B cell (primary cell): ENCODE measurements around the gene HOXD10. TPM values are rescaled to one million over a fixed set of nuclear protein-coding genes. Genes with fewer than 3 reads are reported as not detected.
A peak's percentile ranks its signal among the peaks of the same experiment; 100 is the strongest.

ENCODE experiments used
- ATAC-seq: fragments of 200-7000 bp; cut with Tn5 transposase; one replicate; pipeline ENCODE4 v1.10.0; 2021; ENCODE audit warnings: low read depth, mild to moderate bottlenecking, moderate number of reproducible peaks, moderate library complexity
- CTCF ChIA-PET: fragments of 350-600 bp; sonication (Branson Sonifier 250); formaldehyde crosslinking; loops from one replicate; lab custom pipeline; 2021; ENCODE audit warnings: antibody characterized with exemption, inconsistent platforms; lab: Charles Lee
- POLR2A ChIA-PET: fragments of 350-600 bp; sonication (Branson Sonifier 250); formaldehyde crosslinking; loops from one replicate; lab custom pipeline; 2021; ENCODE audit warnings: antibody characterized with exemption; lab: Charles Lee
- DNase-seq: peaks from one replicate; pipeline ENCODE4 v3.0.0; 2013
- H2AFZ ChIP-seq: 2 replicates; pipeline ENCODE4 v1.6.1; 2012; ENCODE audit warnings: mild to moderate bottlenecking, low read depth, low read length; ENCODE audit not compliant: insufficient read depth, poor library complexity, severe bottlenecking
- H3K27ac ChIP-seq, 2 donors: 1 replicate in 1 of 2; 2 replicates in 1 of 2; pipeline ENCODE4 v1.5.1; 2012 to 2013; ENCODE audit warnings: low read length in 2 of 2, mild to moderate bottlenecking in 2 of 2, moderate library complexity in 1 of 2
- H3K27me3 ChIP-seq, 4 experiments: fragments of 200-600 bp in 1 of 4; sonication (generic) in 1 of 4; replicated peaks in 1 of 4; 1 replicate in 2 of 4; 2 replicates in 2 of 4; pipeline versions ENCODE4 v1.6.1 to v1.7.0; 2013 to 2016; ENCODE audit warnings: low read length in 3 of 4, mild to moderate bottlenecking in 2 of 4, mixed read lengths in 1 of 4, moderate library complexity in 1 of 4; ENCODE audit not compliant: insufficient read depth in 4 of 4, control insufficient read depth in 3 of 4; ENCODE audit errors: control extremely low read depth in 1 of 4
- H3K36me3 ChIP-seq, 2 experiments: replicated peaks in 1 of 2; 1 replicate in 1 of 2; 2 replicates in 1 of 2; pipeline versions ENCODE4 v1.6.1 to v1.7.1; 2013; ENCODE audit warnings: low read length in 1 of 2; ENCODE audit not compliant: insufficient read depth in 2 of 2, control insufficient read depth in 1 of 2; ENCODE audit errors: control extremely low read depth in 1 of 2, extremely low read depth in 1 of 2
- H3K4me1 ChIP-seq, 2 donors: fragments of 200-600 bp in 1 of 2; sonication (generic) in 1 of 2; 1 replicate in 1 of 2; 2 replicates in 1 of 2; pipeline versions ENCODE4 v1.5.1 to v1.6.1; 2013 to 2017; ENCODE audit warnings: low read length in 2 of 2; ENCODE audit not compliant: control insufficient read depth in 2 of 2, insufficient read depth in 2 of 2
- H3K4me2 ChIP-seq: replicated peaks from 2 replicates; pipeline ENCODE3; 2012; ENCODE audit warnings: mild to moderate bottlenecking, low read depth, low read length; ENCODE audit not compliant: poor library complexity, severe bottlenecking
- H3K4me3 ChIP-seq, 5 experiments: fragments of 200-600 bp in 1 of 5; sonication (generic) in 1 of 5; 1 replicate in 3 of 5; 2 replicates in 2 of 5; pipeline versions ENCODE4 v1.5.1 to v1.7.0; 2011 to 2016; ENCODE audit warnings: low read length in 4 of 5, mild to moderate bottlenecking in 4 of 5, low read depth in 2 of 5, control low read depth in 1 of 5, moderate library complexity in 1 of 5; ENCODE audit not compliant: insufficient read depth in 1 of 5; ENCODE audit errors: control extremely low read depth in 1 of 5, extremely low read depth in 1 of 5
- H3K79me2 ChIP-seq: fragments of 200-600 bp; sonication (generic); one replicate; pipeline ENCODE4 v1.6.0; 2016; ENCODE audit warnings: low read length; ENCODE audit not compliant: control insufficient read depth, insufficient read depth
- H3K9ac ChIP-seq: fragments of 200-600 bp; sonication (generic); 2 replicates; pipeline ENCODE4 v1.6.1; 2017; ENCODE audit warnings: mild to moderate bottlenecking, low read length, moderate library complexity
- H3K9me3 ChIP-seq, 3 donors: one replicate each; pipeline versions ENCODE4 v1.6.1 to v1.7.1; 2013; ENCODE audit warnings: low read length in 2 of 3; ENCODE audit not compliant: control insufficient read depth in 2 of 3, insufficient read depth in 1 of 3; ENCODE audit errors: control extremely low read depth in 1 of 3
- H4K20me1 ChIP-seq: 2 replicates; pipeline ENCODE4 v1.6.0; 2012; ENCODE audit warnings: mild to moderate bottlenecking, low read length; ENCODE audit not compliant: insufficient read depth, control insufficient read depth, poor library complexity, severe bottlenecking
- H3K27ac Mint-ChIP-seq: one replicate; pipeline ENCODE4 v1.8.0; 2021; ENCODE audit warnings: mixed read lengths
- H3K27me3 Mint-ChIP-seq: one replicate; pipeline ENCODE4 v1.8.0; 2021; ENCODE audit warnings: mixed read lengths
- H3K4me1 Mint-ChIP-seq: one replicate; pipeline ENCODE4 v1.8.0; 2021; ENCODE audit warnings: mixed read lengths
- H3K4me3 Mint-ChIP-seq: one replicate; pipeline ENCODE4 v1.8.0; 2021; ENCODE audit warnings: mixed read lengths
- H3K9me3 Mint-ChIP-seq: one replicate; pipeline ENCODE4 v1.8.0; 2022; ENCODE audit warnings: mixed read lengths; ENCODE audit not compliant: insufficient read depth
- CTCF ChIP-seq: fragments of 200-600 bp; IDR thresholded peaks from one replicate; pipeline ENCODE4 v1.8.0; 2022; ENCODE audit warnings: antibody characterized with exemption, mild to moderate bottlenecking
- EZH2 ChIP-seq: IDR thresholded peaks from 2 replicates; pipeline ENCODE4 v1.6.1; 2012; ENCODE audit warnings: borderline replicate concordance, low read depth, mild to moderate bottlenecking, moderate library complexity, low read length; ENCODE audit not compliant: insufficient read depth, poor library complexity, severe bottlenecking
- WGBS: methylation state at CpG from one replicate; pipeline ENCODE4 v1.1.5; 2013; ENCODE audit warnings: missing lambda C conversion rate; ENCODE audit not compliant: insufficient coverage; 5-methylcytosine and 5-hydroxymethylcytosine counted together
- intact Hi-C: fragments of 100-400 bp; cut with micrococcal nuclease; formaldehyde crosslinking; loops from one replicate; pipeline ENCODE4 v1.10.0; 2022
- polyA plus RNA-seq: library from polyadenylated mRNA; depleted of rRNA; stranded (reverse); fragments of >200 nt; gene quantifications from 2 replicates; pipeline ENCODE4 v1.2.3, GENCODE V29; 2012
- total RNA-seq, 2 donors: library from RNA; stranded (reverse); fragments of 120-200 nt in 1 of 2; gene quantifications; 1 replicate in 1 of 2; 2 replicates in 1 of 2; pipeline versions ENCODE4 v1.2.3 to v1.2.4, GENCODE V29; 2013 to 2022

HOXD10 gene
- total and polyA plus RNA-seq, 2 donors (not counting 1 experiment from before 2014, with no cell fraction given) = not detected

GRCh38 chr2:176152350-176153181 lies 36.0 kb downstream of the HOXD10 start:
- Histone ChIP-seq H3K27me3 (peaks cover 0 to 86% (median 53%) of the 10 kb centered on the region in 4 experiments), H3K36me3 (no peaks in the 10 kb centered on the region), H3K9ac (no peak overlapping the region), H3K9me3 (peaks cover 0 to 26% (median 0%) of the 10 kb centered on the region in 3 donors), H3K4me3 (no peak overlapping the region), H2AFZ (no peak overlapping the region), H3K4me1 (peaks cover 3 to 12% of the 10 kb centered on the region in 2 donors), H4K20me1 (no peaks in the 10 kb centered on the region), H3K27ac (no peak overlapping the region), H3K79me2 (no peaks in the 10 kb centered on the region), H3K4me2 (no peak overlapping the region)
- no peak for TF ChIP-seq CTCF
- TF ChIP-seq EZH2 = no peak
- no peak for ATAC-seq
- POLR2A ChIA-PET = no interaction called here
- H3K27ac Mint-ChIP-seq = no peak overlapping the region
- WGBS = 18% methylated on average over 43 of the region's 48 CpGs
- DNase-seq = peak; percentile 6
- H3K4me1 Mint-ChIP-seq = peaks cover 3% of the 10 kb centered on the region
- H3K4me3 Mint-ChIP-seq = no peak overlapping the region
- H3K27me3 Mint-ChIP-seq = peaks cover 82% of the 10 kb centered on the region
- CTCF ChIA-PET = no interaction called here
- peaks cover 2% of the 10 kb centered on the region for H3K9me3 Mint-ChIP-seq
- intact Hi-C loops = no loop called here

GRCh38 chr2:176154576-176155252 lies 38.1 kb downstream of the HOXD10 start:
- Histone ChIP-seq H3K9ac (no peak overlapping the region), H3K9me3 (peaks cover 0 to 36% (median 0%) of the 10 kb centered on the region in 3 donors), H3K79me2 (no peaks in the 10 kb centered on the region), H4K20me1 (no peaks in the 10 kb centered on the region), H2AFZ (no peak overlapping the region), H3K4me1 (peaks cover 8 to 14% of the 10 kb centered on the region in 2 donors), H3K27me3 (peaks cover 0 to 83% (median 47%) of the 10 kb centered on the region in 4 experiments), H3K27ac (no peak overlapping the region), H3K4me2 (no peak overlapping the region), H3K36me3 (no peaks in the 10 kb centered on the region), H3K4me3 (no peak overlapping the region)
- no peak for DNase-seq
- Mint-ChIP-seq H3K4me3 (no peak overlapping the region), H3K4me1 (peaks cover 3% of the 10 kb centered on the region), H3K27me3 (peaks cover 69% of the 10 kb centered on the region), H3K27ac (no peak overlapping the region), H3K9me3 (peaks cover 2% of the 10 kb centered on the region)
- WGBS = 39% methylated on average over 9 of the region's 11 CpGs
- POLR2A ChIA-PET = no interaction called here
- ATAC-seq = no peak
- intact Hi-C loops = no loop called here
- CTCF ChIA-PET = interaction anchor here (1.3 to 2.0 kb wide), 2 partner anchors 34 to 400 kb away, joined by 3 to 5 read pairs; no protein-coding TSS in a partner anchor
- TF ChIP-seq EZH2 (no peak), CTCF (no peak)
